ENCODE results near the gene NRG2. TPM values are rescaled to one million over a fixed set of nuclear protein-coding genes. Genes with fewer than 3 reads are reported as not detected.

The NRG2 gene
- total and polyA plus RNA-seq, 2 of the 4 experiments (the other 2 are of a cell fraction), result 0.18 TPM; not detected in 1

DNA sequence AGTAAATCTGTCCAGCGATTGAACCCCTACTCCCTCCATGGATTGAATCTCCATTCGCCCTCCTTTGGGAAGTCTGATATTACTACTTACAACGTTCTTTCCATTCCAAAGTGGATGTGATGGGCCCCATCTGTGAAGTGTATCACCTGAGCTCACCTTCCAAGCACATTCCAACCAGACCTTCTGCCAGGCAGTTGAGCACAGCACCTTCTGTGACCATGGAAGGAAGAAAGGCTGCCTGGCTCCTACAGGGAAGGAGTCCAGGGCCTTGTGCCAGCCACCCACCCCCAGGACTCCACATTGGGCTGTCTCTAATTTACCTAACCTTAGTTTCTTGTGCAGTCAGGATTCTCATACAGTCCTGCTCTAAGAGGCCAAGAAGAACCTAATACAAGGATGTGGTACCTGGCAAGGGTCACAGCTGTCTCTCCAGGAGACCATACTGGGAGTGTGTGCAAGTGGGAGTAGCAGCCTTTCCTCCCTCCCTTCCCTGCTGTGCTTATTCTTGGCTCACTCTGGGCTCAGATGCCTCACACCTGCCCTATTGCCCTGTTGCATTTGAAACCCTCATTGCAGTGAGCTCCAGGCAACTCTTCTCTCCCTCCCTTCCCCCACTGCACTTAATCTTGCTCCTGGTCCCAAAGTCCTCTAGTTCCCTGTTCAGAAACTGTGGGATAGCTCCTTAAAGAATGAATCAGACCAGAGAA is 116.1 kb downstream of the NRG2 start:
- H3K4me2 ChIP-seq (ENCODE audit: low read depth, low read length), result no peak overlapping the region

More for the DNA sequence above, 116.1 kb downstream of the NRG2 start:
- H3K79me1 ChIP-seq (ENCODE audit: low read depth in 1 of 2, low read length in 2 of 2), result no peaks in the 10 kb centered on the region
- in situ Hi-C loops (cut with MboI; ENCODE audit: low sequenced_read_pairs) (no loop called here), dilution Hi-C loops (cut with HindIII; ENCODE audit: low sequenced_read_pairs, unreplicated experiment) (no loop called here), intact Hi-C loops (cut with micrococcal nuclease) (no loop called here)
- no peak for TF ChIP-seq POLR2A (IDR thresholded peaks at IDR 0.05; ENCODE audit: low read depth, low read length)
- no peak for TF ChIP-seq CHD1 (IDR thresholded peaks at IDR 0.05; ENCODE audit: low read depth, low read length)
- no peak for TF ChIP-seq NFE2L2 (IDR thresholded peaks at IDR 0.05; ENCODE audit: low read depth, low read length)
- TF ChIP-seq, protein P1, sequence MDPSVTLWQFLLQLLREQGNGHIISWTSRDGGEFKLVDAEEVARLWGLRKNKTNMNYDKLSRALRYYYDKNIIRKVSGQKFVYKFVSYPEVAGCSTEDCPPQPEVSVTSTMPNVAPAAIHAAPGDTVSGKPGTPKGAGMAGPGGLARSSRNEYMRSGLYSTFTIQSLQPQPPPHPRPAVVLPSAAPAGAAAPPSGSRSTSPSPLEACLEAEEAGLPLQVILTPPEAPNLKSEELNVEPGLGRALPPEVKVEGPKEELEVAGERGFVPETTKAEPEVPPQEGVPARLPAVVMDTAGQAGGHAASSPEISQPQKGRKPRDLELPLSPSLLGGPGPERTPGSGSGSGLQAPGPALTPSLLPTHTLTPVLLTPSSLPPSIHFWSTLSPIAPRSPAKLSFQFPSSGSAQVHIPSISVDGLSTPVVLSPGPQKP (IDR thresholded peaks at IDR 0.05; ENCODE audit: borderline replicate concordance, low read depth, low read length), result no peak
- no peak for TF ChIP-seq RFX5 (IDR thresholded peaks at IDR 0.05; ENCODE audit: low read depth, low read length)
- H3K36me3 ChIP-seq (ENCODE audit: control insufficient read depth, insufficient read depth, low read length), result no peaks in the 10 kb centered on the region
- H2BK5ac ChIP-seq (ENCODE audit: low read depth, low read length, poor library complexity, severe bottlenecking), result no peak overlapping the region
- ChIA-PET POLR2A (ENCODE audit: unreplicated experiment) (no interaction called here), CTCF (no interaction called here)
- H3K9me1 ChIP-seq (ENCODE audit: insufficient read depth, low read length), result no peaks in the 10 kb centered on the region
- H4K8ac ChIP-seq (ENCODE audit: low read depth in 2 of 2, low read length in 2 of 2), result no peak overlapping the region
- no peak overlapping the region for H3K9ac ChIP-seq (ENCODE audit: low read depth, low read length)
- DNase-seq (no peak), ATAC-seq (ENCODE audit: low read depth) (no peak)
- H3K27me3 ChIP-seq (ENCODE audit: control insufficient read depth, insufficient read depth, low read length), result peaks cover 28% of the 10 kb centered on the region
- H2BK15ac ChIP-seq (ENCODE audit: low read depth, low read length), result no peak overlapping the region
- H2BK120ac ChIP-seq (ENCODE audit: low read depth, low read length), result no peak overlapping the region
- no peak overlapping the region for H3K18ac ChIP-seq (ENCODE audit: low read depth, low read length)
- no peaks in the 10 kb centered on the region for H4K20me1 ChIP-seq (ENCODE audit: insufficient read depth, low read length)
- H2BK20ac ChIP-seq (ENCODE audit: low read depth, low read length), result no peak overlapping the region
- no peak overlapping the region for H2AK5ac ChIP-seq (ENCODE audit: low read depth, low read length)
- H3K23ac ChIP-seq (ENCODE audit: low read depth, low read length), result no peak overlapping the region
- H3K56ac ChIP-seq (ENCODE audit: extremely low read depth, insufficient read depth, low read length), result no peak overlapping the region
- H3K4me3 ChIP-seq (ENCODE audit: insufficient read depth, low read depth, low read length), result no peak overlapping the region
- whole genome bisulfite sequencing, 2 experiments (ENCODE audit: extremely low coverage in 2 of 2, insufficient read length in 1 of 2), result no CpG with 5 or more reads among the region's 3 CpGs
- no peaks in the 10 kb centered on the region for H3K9me3 ChIP-seq (ENCODE audit: control insufficient read depth, insufficient read depth, low read length)
- H3K4me1 ChIP-seq (ENCODE audit: control insufficient read depth, insufficient read depth, low read length), result no peaks in the 10 kb centered on the region
- H3K4ac ChIP-seq (ENCODE audit: low read depth, low read length), result no peak overlapping the region
- H3K27ac ChIP-seq (ENCODE audit: insufficient read depth, low read length), result no peak overlapping the region
- no peak overlapping the region for H4K5ac ChIP-seq (ENCODE audit: low read depth, low read length)
- H4K91ac ChIP-seq (ENCODE audit: insufficient read depth, low read depth, low read length), result no peak overlapping the region
- H3K14ac ChIP-seq (replicated peaks; ENCODE audit: low read depth, low read length), result no peak overlapping the region
- H2AK9ac ChIP-seq (replicated peaks; ENCODE audit: low read depth, low read length, poor library complexity), result no peak overlapping the region
- no peak overlapping the region for H2AFZ ChIP-seq (replicated peaks; ENCODE audit: low read length, poor library complexity)
- BruUV-seq (replicated peaks), result no TSS peak

All from IMR-90 (cell line).